LoVo (cell line): ENCODE measurements around the gene GALNT17.
"Not testable (repeated sequence)": the region's sequence is repeated elsewhere in the genome, so short reads cannot be mapped to it uniquely, and the experiment has no call there.

ENCODE experiments used
- DNase-seq: peaks from one replicate; pipeline ENCODE4 v3.0.0-alpha.2; 2016; ENCODE audit warnings: low spot score

GALNT17 gene

DNA sequence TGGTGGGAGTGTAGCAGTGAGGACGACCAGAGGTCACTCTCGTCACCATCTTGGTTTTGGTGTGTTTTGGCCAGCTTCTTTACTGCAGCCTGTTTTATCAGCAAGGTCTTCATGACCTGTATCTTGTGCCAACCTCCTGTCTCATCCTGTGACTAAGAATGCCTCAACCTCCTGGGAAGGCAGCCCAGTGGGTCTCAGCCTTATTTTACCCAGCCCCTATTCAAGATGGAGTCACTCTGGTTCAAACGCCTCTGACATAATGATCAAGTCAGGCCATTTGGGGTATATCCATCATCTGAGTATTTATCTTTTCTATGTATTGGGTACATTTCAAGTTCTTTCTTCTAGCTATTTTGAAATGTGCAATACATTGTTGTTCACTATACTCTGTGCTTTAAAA is 503.9 kb downstream of the GALNT17 start:
- DNase-seq: not testable (repeated sequence)

DNA sequence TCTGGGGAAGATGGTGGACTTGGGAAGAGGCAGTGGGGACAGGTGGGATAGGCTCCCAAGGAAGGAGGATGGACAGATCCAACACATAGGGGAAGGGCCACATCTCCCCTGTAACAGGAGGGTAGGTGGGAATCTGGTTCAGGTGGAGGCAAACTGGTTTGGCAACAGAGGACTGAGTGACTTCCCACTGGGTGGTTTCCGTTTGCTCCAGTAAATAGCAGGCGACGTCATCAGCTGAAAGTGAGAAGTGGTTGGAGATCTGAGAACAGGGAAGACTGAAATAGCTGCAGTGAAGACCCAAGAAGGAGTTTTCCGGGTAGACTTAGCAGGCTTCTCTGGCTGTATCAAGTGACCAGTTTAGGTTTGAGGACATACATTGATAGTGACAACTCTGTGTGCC is 504.4 kb downstream of the GALNT17 start:
- DNase-seq: no peak

DNA sequence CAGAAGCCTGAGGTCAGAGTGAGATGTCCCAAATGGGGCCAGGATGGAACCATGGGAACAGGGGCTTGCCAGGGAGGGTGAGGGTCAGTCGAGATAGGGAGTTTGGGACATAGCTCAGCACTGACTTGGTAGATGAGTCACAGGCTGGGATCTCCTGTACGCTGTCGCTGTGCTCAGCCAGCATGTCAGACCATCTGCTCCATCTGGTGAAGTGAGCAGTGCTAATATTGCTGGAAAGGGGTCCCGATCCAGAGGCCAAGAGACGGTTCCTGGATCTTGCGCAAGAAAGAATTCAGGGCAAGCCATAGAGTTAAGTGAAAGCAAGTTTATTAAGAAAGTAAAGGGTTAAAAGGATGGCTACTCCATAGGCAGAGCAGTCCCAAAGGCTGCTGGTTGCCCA is 505.6 kb downstream of the GALNT17 start:
- DNase-seq: no peak

DNA sequence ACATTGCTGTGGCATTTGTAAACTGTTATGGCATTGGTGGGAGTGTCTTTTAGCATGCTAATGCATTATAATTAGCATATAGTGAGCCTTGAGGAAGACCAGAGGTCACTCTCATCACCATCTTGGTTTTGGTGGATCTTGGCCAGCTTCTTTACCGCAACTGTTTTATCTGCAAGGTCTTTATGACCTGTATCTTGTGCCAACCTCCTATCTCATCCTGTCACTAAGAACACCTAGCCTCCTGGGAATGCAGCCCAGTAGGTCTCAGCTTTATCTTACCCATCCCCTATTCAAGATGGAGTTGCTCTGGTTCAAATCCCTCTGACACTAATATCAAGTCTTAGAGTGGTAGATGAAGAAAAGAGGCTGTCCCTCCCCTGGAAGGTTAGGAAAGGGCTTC is 506.2 kb downstream of the GALNT17 start:
- no peak for DNase-seq

DNA sequence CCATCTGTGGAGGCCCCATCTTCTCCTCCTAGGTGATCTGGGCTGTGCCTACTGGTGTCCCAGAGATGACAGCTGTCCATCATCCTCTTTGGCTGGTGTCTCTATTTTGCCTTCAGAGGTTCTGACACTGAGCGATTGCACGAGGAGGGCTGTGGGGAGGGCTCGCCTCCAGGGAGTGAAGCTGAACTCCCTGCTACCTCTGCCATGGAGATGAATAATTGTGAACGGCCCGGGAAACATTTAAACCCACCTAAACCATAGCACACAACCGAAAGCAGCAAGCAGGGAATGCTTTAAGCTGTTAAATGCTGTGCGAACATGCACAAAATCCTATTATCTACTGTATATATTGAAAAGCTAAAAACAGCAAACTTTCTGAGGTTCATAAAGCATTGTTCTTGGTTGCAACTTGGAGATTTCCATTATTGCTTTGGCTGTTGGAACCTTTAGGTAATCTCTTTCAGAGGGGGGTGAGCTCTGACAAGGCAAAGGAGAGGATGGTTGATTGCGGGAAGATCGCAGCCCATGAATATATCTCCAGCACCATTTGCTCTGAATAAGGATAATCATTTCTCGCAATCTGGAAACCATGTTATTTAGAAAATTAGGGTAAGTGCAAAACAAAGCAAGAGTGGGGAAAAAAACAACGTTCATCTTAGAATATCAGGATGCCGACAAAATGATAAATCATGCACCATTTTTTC is 507.6 kb downstream of the GALNT17 start:
- no peak for DNase-seq

DNA sequence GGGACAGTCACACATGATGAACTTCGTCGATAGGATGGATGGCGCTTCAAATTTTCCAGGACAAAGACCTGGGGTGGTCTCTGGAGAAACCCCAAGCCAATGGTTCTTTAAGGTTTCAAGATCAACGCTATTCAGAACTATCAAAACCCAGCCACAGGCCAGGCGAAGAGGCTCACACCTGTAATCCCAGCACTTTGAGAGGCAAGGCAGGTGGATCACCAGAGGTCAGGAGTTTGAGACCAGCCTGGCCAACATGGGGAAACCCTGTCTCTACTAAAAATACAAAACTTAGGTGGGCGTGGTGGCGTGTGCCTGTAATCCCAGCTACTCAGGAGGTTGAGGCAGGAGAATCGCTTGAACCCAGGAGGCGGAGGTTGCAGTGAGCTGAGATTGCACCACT is 511.1 kb downstream of the GALNT17 start:
- not testable (repeated sequence) for DNase-seq

DNA sequence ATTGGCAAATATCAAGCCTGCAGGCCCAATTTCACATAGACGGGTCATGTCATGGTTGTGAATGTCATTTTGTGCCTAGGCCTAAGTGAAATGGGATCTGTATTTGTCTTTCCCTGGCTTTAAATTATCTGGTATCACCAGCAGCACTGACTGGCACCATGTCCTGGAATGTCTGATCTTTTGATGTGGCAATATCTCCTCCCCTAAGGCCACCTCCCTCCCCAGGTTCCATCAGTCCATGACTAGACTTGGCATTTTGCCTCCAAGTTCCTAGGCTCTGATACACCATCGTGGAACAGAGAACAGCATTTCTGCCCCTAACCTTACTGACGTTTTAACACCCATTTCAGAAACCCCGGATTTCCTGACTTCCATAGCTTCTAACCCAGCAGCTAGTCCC is 513.9 kb downstream of the GALNT17 start:
- peak; percentile 7 for DNase-seq

DNA sequence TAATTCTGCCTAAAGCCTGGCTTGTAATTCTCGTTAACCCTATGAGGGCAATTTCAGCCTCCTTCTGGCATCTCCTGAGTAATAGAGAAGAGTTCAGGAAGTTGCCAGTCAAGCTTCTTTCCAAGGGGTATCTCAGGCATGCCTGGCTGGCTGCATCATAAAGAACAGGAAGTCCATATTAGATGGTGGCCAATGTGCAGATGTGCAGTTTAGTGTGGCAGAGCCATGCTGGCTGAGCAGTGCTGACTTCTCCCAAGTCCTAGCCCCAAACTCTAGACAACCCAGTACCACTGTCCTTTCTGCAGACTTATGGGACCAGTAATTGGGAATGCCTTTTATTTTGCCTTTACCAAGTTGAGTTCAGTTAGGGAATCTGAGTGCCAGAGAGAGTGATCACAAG is 517.9 kb downstream of the GALNT17 start:
- no peak for DNase-seq

DNA sequence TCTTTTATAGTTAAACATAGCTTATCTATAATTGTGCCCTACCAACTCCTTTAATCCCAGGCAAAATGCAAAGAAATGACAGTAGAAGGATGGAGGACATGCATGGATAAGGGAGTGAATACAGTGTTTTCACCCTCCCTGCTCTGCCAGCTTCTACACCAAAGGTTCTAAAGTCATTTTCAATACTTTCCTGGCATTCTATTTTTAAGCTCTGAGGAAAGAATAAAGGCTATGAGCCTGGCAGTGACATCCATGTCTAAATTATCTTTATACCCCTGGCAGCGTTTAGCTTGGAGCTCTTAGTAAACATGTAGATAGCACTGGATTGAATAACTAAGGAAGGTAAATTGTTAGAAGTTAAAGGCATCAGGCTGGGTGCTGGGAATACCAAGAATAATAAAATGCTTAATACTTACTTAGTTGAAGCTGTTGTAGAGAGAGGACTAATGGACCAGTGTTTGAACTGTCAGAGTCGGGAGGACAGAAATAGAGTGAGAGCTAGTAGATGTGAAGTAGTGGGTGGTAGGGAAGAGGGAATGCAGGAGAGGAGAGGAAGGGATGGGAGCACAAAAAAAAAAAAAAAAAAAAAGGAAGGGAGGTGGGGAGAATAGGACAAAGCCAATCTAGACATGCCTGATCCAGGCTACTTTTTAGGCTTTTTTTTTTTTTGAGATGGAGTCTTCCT is 518.9 kb downstream of the GALNT17 start:
- DNase-seq: no peak

DNA sequence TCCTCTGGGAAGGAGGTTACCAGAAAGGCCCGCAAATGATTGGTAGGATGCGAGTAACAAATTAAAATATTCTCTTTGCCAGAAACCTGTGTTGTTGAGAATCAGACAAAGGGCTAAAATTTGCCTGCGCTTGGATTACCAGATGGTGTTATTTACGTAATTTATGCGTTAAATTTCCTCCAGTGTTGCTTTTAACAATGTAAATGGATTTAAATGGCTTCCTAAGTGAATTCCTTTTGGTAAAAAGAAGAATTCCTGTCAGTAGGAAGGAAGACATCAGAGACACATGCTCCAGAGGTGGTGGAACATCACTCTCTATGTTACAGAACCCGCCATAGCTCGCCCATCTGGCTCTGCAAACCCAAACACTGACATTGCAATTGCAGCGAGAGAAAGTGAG is 520.6 kb downstream of the GALNT17 start:
- no peak for DNase-seq

DNA sequence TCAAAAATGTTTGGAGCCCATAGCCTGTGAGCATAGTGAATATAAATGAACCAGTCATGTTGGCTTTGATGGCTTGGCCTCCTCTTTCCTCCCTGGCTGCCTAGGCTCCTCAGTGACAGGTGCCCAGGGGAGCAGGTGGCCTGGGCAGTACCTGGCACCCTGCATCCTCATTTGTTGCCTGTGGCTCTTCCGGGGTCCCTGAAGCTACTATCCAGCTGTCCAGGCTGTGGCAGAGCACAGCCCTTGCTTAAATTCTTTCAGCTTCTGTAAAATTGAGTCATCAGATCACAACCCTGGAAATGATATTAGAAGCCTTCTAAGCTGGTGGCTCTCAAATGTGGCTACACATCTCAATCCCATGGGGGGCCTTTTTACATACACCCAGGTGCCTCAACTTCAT is 525.4 kb downstream of the GALNT17 start:
- no peak for DNase-seq

DNA sequence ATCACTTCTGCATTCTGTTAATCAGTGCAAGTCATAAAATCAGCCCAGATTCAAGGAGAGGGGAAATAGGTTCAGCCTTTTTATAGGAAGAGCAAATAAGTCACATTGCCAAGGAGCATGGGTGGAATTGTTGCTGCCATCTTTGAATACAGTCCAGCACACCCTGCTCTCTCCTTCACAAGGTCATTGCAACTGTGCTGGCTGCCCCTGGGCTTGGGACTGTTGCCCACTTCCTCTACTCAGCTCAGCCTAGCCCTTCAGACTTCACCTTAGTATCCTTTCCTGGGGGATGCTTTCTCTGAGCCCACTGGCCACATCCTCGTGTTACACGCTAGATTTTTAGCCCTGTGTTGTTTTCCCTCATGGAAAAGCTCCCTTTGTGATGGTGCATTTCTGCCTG is 527.7 kb downstream of the GALNT17 start:
- DNase-seq: no peak

DNA sequence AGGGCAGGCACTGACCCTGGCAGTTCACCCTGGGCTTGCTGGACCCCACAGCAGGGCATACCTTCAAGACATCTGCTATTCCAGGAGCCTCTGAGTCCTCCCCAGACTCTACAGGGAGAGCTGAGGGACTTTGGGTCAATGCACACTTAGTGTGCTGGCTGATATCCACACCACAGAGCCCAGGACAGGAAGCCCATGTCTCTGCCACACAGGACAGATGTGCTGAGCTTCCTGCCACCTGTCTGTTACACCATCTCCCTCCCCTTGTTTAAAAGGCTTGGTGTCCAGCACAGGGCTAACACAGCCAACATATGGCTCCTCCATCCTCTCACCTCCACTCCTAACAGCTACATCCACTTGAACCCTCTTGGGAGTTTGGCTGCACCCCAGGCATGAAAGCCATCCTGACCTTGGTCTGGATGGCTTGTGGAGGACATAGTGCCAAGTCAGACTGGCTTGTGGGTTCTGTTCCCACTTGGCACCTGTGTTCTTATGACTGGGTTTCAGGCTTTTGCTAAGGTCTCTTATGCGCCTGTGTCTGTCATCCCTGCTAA is 529.8 kb downstream of the GALNT17 start:
- DNase-seq: no peak

DNA sequence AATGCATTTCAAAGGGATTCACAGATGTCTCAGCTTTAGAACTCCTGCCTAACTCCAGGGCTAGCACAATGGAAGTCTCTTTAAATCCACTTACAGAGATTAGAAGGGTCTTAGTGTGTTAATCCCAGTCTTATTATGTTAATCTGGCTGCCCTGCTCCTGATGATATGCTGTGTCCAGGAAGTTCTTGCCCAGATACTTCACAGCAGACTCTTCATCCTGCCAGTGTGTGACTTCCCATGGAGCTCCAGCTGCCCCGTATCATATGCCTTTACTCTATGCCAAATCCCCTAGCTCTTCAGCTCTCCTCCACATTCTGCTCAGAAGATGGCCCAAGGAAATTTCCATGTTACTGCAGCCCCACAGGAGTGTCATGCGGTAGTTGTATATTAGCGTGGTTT is 533.8 kb downstream of the GALNT17 start:
- DNase-seq: no peak

DNA sequence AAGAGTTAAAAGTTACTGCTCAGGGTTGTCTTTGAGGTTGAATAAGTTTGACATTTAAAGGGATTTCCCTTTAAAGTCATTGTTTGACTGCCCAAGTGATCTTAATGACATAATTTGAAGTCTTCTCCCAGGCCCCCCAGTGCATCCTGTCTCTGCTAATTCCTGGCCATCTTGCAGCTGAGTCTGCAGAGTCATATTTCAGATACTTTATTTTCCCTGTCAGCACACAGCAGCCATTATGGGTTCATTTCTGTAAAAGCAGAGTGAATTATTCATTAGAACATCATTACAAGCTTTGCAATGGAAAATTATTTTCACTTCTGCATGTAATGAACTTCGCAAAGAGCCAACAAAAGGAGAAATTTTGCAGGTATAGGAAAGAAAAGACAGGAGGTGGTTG is 536.6 kb downstream of the GALNT17 start:
- DNase-seq: no peak

DNA sequence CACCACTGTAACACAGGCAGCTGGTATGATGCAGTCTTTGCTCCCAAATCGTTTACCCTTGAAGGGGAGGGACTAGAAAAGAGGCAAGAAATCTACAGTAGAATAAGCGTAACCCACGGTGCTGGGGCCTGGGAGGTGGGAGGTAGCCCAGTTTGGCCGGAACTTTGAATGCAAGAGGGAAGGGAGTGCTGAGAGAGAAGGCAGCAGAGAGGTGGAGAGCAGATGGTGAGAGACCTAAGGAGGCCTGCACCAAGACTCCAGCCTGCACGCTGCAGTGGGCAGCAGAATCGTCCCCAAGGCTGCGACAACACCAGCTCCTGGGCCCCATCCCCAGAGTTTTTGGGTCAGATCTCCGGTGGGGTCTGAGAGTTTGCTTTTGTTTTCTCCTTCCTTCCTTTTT is 547.5 kb downstream of the GALNT17 start:
- DNase-seq: no peak

DNA sequence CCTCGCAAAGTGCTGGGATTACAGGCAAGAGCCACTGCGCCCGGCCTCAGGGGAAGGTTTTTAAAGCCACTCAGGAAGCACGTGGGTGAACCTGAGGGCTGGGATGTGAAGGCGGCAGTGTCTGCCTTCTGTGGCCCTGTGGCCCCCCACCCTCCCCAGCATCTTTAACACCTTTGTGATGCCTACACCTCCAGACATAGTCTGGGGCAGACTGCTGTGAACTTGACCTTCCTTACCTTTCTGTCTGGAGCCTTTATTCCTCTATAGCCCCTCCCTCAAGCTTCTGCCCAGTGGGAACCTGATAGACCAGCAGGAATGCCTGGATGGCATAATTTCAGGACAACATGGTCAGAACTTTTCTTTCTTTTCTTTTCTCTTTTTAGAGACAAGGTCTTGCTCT is 550.2 kb downstream of the GALNT17 start:
- no peak for DNase-seq

DNA sequence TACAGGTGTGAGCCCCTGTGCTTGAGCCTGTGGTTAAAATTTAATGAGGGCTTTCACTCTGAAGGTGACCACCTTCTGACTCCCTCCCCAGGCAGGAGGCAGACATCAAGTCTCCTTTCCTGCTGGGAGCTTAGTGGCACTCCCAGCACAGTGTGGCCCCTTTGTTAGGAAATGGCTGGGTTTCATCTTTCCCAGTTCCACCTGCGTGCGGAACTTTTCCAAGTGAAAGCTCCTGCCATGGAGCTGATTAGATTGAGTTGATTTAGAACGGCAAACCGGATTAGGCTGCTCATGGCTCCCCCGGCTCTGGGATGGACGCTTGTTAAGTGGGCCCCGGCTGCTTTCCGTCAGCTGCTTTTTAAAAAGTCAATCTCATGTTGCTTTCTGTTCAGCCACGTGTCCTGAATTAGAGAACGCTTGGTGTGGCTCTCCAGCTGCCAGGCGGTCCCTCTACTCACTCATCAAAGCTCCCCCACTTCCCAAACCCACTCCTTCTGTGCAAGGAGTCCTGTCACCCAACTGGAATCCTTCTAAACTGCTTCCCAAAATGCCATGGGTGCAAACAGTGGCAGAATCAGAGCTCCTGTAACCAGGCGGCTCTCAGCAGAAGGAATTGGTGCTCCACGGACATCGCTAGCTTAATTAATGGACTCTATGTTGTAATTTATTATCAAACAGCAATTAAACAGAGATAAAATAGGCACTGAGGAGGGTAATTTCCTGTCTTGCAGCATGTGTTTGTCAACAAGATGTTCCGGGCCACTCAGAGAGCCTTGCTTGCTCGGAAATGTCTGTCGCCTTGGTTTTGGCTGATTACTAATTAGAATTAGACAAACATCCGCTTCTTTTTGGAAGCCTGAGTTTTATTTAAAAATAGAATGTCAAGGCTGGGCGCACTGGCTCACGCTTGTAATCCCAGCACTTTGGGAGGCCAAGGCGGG is 551.2 kb downstream of the GALNT17 start:
- no peak for DNase-seq

DNA sequence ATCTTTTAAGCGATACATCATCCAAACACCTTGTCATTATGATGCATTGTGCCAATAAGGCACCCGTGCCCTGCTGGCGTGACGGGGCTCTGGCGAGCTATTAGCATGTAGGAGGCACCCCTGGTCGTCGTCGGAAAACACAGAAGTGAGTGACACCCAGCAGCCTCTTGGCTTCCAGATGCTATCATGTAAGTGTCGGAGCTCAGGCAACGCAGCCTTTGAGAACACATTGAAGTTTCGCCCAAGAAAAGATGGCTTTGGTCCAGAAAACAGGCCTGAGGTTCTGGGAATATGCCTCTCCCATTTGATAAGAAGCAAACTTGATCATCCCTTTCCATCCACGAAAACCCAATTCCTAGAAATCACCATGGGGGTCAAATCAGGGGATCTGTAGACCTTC is 555.3 kb downstream of the GALNT17 start:
- no peak for DNase-seq

DNA sequence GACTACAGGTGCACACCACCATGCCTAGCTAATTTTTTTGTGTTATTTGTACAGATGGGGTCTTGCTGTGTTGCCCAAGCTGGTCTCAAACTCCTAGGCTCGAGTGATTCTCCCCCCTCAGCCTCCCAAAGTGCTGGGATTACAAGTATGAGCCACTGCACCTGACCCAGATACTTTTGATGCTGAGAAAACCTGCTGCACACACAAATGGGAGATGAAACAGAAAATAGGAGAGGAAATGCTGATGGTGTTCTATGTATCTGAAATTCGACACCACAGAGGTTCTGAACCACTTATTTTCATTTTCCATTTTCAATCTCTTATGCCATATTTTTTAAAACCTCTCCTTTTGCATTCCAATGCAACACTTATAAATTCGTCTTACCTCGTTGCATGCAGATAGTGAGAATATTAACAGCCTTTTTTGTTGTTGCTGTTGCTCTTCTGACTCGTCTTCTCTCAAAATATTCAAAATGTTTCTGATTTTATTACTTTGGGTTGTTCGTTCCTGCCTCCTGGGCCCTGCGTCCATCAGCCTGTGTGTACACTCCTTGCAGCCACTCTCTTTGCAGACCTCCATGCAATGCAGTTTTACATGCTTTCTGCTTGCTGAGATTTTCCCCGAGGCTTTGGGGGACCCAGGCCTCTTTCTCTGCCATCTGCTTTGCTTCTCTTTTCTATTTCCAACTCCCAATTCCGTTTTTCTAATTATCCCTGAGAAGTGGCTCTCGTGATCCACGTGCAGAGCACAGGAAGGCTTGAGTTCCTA is 556.1 kb downstream of the GALNT17 start:
- DNase-seq: no peak

DNA sequence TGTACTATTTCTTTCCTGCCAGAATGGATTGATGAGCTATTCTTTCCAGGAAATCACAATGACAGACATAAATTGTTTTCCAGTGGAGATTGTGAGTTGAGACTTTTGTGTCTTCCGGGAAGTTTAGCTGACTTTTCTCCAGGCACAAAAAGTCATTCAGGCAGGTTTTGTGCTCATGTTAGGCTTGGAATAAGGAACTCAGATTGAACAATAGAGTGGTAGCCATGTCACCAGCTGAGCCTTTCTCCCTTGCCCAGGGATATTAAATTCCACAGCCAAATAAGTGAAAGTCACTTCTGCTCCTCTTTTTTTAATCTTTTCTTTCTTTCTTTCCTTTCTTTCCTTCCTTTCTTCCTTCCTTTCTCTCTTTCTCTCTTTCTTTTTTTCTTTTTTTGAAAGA is 559.6 kb downstream of the GALNT17 start:
- no peak for DNase-seq

DNA sequence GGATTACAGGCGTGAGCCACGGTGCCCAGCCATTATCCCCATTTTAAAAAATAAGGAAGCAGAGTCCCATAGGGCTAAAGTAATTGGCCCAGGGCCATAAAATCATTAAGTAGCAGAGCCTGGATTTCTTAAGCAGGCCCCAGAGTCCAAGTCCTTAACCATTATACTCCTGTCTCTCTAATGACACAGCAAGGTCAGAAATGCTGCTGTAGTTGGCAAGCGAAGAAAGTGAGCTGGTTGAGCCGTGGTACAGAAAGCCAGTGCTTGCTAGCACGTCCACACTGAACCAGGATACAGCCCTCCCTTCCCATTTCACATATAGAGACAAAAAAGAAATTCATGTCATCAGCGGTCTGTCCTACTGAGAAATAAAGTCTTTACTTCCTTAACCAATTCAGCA is 562.7 kb downstream of the GALNT17 start:
- no peak for DNase-seq
